GM04503 (cell line): ENCODE data around the gene MST1R.

Source experiments
- DNase-seq: peaks from one replicate; pipeline ENCODE4 v3.0.0-alpha.2; 2012; ENCODE audit warnings: low read depth

MST1R gene

DNA sequence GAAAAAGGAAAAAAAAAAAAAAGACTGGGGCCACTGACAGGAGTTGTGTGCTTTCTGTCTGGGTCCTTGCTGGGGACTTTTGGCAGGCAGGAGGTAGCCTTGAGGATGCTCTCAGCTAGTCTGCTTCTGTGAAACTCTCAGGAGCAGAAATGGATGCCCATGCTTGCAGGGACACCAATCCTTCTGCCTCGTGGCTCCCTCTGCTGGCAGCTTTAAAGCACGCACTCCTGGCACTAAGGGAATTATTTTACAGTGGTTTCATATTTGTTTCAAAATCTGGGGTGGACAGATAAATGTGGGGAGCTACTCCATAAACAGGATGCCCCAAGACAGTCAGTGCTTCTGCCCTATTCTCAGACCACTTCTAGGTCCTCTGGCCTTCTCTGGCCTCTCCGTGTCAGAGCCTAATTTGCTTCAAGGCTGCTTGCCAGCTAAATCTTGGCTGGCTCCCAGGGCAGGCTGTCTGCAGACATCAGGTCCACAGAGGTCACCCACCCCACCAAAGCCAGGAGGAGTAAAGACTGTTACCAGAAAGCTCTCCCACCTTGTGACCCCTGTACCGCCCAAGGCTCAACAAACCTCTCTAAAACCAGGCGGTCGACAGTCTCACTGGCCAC is 64.4 kb downstream of the MST1R start:
- DNase-seq, result no peak
